GM19099 (cell line): ENCODE results near the gene BCL10.
A peak's percentile ranks its signal among the peaks of the same experiment; 100 is the strongest.

Source experiments
- POLR2A ChIP-seq: IDR thresholded peaks from 3 replicates; pipeline ENCODE4 v1.6.1; 2011; ENCODE audit warnings: low read depth; ENCODE audit not compliant: insufficient read length; ENCODE audit errors: extremely low read depth

Gene BCL10

DNA sequence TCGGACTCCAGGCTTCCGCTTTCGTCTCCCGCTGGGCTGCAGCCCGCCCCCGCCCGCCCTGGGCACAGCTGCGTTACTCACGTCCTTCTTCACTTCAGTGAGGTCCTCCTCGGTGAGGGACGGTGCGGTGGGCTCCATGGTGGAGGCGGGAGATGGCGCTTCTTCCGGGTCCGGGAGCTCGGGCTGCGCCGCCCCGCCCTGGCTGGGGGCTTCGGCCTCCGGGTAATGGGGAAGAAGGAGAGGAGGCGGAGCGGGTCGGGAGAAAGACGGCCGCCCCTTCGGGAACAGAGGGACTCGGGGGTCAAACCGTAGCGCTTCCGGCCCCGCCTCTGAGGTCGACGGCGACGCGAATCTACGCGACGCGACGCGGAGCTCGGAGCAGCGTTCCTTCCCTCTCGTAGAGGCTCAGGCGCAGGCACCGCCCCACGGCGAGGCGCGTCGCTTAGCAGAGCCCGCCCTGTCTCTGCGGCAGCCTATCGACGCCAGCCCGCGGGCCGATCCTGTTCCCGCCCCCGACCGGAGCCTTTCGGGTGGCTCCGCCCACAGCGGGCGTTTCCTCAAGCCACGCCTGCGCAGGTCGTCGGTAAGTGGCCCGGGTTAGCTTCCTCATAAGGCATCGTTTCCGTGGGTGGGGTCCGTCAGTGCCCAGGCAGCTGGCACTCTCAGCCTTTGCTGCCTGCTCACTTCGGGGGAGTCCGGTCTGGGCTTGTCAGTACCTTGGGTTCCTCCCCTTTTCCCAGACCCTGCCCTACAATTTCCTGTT, at the start of gene BCL10:
Gene BCL10 (minus strand): TSS at position 418 of the 763 bp plus-strand sequence. CDS start 280 bp downstream, at position 138.
- TF ChIP-seq POLR2A, result peak; percentile 82

DNA sequence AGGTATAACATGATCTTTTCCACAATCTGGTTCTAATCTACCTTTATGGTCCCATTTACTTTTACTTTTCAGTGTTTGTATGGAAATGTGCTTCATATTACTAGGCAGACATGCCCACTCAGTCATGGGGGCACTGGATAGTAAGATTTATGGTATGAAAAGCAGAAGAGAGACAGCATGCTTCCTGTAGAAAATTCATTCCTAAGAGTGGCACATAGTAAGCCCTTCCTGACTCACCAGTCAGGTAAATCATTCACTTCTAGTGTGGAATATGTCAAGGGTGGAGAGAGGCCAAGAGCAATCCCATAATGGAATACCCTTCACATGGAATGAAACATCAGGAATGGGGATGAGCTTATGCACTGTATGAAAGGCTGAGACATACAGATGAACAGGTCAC, 49.5 kb upstream of the BCL10 start:
- TF ChIP-seq POLR2A, result no peak

DNA sequence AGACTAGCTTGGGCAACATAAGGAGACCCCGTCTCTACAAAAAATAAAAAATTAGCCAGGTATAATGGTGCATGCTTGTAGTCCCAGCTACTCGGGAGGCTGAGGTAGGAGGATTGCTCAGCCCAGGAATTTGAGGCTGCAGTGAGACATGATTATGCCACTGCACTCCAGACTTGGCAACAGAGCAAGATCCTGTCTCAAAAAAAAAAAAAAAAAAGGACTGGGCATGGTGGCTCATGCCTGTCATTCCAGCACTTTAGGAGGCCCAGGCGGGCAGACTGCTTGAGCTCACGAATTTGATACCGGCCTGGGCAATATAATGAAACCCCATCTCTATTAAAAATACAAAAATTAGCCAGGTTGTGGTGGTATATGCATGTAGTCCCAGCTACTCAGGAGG, 47.3 kb upstream of the BCL10 start:
- TF ChIP-seq POLR2A, result no peak

DNA sequence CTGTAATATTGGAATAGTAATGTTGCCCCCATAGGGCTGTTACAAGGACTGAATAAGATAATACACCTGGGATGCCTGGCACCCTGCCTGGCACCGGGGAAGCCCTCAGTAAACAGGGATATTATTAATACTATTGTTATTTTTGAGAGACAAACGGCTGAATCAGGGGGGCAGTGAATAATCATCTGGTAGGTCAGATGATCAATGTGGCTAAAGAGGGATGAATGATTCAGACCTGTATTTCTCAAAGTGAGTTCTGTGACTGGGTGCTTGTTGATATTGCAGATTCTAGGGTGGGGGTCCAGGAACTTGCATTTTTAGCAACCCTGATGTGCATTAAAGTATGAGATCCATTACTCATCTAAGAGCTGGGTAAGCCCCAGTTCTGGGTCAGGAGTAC, 46.2 kb upstream of the BCL10 start:
- no peak for TF ChIP-seq POLR2A

DNA sequence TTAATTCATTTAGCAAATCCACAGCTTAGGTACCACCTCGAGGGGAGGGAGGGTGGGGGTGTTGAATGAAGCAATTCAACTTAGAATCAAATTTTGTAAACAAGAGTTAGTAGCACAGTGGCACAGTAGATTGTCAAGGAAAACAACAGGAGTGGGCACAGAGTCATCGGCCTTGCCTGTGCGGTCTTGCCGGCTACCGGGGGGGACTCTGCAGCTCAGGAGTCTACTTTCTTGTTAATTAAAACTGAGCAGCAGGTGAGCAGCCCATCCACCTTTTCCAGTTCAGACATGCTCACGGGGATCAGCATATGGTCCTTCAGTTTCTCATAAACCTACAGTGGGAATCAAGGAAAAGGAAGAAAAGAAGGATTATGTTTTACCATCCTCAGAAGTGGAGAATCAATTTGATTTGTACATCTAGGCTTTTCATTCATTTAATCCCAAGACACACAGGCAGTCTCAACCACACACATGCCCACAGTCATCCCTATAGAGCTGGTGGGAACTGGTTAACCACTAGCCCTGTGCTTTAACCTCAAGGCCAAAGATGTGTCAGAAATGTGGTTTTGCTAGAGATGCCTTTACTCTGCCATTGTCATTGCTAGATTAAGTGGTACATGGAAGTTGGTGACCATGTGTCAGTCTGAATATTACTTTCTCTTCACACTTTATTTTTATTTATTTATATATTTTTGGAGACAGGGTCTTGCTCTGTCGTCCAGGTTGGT, 45.0 kb upstream of the BCL10 start:
- no peak for TF ChIP-seq POLR2A

DNA sequence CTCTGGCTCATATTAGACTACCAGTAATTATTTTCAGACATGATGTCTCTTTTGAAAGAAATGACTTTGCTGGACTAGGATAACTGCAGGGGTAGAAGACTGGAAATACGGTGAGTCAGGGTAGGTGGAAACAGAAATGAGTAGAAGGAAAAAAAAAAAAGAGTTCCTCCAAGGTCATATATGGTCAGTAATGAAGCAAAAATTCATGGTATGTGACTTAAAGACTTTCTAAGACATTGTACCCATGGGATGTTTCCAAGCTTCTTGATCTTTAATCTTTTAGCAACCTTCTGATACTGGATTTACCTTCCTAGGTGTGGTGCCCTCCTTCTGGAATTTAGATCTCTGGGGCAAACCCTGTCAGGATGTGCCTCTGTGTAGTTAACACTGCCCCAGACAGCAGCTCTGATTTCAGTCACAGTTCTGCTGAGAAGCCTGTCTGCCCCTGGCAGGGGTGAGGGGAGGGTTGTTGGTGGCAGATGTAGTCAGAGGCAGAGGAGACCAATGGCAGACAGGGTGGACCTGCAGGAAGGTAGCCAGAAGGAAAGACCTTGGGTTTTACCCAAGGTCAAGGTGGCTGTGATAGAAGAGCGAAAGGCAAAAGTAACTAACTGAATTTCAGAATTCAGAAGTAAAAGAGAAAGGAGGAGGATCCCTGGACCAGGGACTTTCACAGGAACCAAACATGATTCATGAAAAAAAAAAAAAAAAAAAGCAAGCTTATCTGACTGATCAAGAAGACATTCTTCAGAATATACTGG, 44.1 kb upstream of the BCL10 start:
- no peak for TF ChIP-seq POLR2A

DNA sequence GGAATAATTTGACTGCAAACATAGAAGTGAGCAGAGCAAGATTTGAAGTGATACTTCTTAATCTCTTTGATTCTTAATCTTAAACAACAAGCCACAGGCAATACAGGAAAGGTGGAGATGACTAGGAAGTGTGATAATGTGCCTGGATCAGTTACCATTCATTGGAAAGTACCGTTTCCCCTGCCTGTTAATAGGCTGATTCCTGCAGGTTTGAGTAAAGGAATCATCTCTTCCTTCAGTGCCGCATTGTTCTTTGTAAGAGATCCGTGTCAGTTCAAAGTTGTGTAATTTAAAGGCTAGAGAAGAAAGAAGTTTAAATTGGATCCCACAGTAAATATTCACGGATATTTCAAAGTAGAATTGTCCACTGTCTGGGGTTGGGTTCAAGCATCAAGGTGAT, 43.5 kb upstream of the BCL10 start:
- no peak for TF ChIP-seq POLR2A

DNA sequence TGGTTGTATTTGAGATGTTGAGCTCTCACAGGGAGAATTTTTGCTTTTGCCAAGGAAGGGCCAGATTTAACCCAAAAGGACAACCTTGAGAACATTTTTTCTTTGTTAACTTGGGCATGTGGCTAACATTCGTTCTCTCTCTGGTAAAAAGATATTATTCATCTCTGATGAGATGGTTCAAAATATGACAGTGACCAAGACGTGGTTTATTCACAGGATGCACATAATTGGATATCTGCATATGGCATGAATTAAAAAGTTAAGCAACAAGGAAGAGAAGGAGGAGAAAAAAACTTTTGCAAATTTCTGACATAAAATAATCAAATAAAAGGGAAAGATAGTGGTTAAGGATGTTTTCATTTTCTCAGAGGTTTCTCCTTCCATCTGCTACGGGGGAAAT, 43.1 kb upstream of the BCL10 start:
- no peak for TF ChIP-seq POLR2A

DNA sequence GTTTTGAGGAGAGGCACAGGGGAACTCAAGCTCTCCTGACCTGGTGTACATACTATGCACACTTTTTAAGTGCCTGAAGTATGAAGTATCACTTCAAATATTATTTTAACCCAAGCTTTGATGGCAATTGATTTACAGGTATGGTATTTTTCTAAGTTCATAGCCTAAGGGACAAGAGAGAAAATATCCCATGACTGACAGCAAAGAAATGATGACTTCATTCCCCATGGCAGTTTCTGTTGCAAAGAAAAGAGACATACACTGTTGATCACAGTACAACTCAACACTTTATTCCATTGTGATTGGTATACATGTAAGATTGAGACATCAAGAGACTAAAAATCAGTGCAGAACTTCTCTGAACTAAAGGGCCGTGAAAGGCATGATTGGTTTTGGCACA, 41.8 kb upstream of the BCL10 start:
- TF ChIP-seq POLR2A, result no peak

DNA sequence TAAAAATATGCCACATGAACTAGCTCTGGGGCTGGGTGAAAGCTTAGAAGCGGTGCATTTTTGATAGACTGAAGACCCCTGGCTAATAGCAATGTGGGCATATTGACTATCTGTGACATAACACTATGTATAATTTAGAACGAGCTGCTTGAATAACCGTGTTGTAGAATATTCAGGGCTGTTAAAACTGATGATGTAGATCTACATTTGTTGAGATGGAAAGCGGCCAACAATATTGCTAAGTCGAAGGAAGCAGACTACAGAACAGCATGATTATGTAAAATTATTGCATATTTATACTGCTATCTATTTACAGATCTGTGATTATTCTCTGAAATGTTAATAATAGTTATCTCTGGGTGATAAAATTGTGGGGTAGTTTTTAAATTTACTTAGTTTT, 41.1 kb upstream of the BCL10 start:
- TF ChIP-seq POLR2A, result no peak

DNA sequence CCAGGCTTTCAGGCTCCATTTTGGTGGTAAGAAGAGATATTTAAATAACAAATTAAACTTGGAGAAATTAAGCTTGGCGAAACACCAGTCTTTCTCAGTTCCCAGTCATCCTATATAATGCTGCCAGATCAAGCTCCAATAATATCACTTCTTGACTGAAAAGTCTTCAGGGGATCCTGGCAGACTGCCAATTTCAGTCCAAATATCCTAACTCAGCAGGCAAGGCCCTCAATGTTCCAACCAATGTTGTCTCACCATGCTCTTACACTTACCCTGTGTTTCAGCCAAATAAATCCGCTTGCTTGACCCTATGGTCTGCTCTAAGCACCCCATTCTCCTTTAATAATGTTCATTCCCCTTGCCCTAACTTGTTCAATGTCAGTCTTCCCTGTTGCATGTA, 39.9 kb upstream of the BCL10 start:
- no peak for TF ChIP-seq POLR2A

DNA sequence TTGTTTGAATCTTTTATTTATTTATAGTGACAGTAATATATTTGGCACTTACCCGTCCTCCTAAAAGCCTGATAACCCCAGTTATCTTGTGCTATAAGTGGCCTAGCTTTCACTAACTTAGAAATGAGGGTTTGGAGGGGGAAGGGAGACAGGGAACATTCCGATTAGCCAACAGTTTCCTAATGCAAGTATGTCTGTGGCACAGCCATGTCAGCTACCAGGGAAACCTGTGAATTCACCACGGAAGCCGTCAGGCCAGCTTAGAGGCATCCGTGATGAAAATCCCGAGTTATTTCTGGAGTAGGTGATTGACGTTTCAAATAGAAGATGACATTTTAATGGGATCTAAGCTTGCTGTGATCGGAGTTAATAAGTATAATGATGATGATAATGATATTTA, 39.4 kb upstream of the BCL10 start:
- no peak for TF ChIP-seq POLR2A

DNA sequence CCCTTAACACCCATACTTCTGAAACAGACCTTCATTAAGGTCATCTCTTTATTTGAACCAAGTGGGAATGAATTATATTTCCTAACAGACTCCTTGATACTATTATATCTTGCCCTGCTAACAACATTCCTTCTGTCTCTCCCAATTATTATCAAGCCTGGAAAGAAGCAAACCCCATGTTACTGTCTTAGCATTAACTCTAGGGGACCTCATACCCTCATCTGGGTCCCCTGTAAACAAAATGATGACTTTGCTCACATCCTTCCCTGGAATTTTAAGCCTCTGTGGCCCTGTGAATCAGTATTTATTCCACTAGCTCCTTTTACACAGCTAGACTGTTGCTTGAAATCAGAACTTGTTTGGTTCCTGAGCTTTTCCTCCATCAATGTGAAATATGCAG, 38.3 kb upstream of the BCL10 start:
- TF ChIP-seq POLR2A, result no peak

DNA sequence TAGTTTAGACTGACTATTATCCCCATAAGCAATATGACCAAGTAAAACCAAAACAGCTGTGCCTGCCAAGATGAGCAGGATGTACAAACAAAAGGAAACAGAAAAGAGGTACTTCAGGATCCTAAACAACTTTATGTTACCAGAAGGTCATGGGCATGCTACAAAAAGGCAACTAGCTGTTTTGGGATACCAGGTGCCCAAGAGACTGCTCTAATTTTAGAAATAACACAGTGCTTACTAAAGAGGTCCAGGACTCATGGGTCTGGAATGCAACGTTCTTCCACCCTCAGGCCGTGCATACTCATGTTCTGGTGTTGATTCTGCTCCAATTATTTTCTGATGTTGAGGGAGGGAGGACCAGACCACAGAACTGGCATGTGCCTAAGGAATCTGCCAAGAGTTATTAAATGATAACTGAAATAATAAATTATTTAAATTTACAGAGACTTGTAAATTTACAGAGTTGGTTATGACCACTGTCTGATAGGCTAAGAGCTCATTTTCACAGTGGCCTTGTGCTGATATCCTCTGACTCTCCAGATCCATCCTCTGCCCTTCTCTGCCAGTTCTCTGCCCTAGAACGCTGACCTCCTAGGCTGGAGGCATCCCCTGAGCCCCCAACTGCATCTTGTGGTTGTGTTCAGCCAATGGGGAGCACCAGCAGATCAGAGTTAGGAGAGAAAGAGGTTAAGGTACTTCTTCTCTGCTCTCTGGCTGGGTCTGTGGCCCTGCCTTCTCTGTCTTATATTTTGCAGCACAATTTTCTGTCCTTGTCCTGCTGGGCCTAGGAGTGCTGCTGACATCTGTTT, 37.7 kb upstream of the BCL10 start:
- no peak for TF ChIP-seq POLR2A

DNA sequence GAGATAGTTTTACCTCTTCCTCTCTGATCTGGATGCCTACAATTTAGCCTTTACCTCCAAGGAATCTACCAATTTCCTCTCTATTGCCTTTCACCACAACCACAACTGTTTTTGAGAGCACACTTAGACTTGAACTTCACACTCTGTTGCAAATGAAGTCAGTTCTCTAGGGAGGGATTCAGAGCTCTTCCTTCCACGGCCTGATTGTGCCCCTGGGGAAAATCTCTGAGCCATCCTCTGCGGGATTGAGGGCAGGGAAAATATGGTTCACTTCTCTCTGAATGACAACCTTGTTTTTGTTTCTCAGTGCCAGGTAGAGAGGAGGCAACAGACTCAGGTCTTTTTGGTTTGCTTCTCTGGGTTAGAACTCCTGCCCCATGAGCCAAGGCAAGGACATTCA, 35.4 kb upstream of the BCL10 start:
- no peak for TF ChIP-seq POLR2A

DNA sequence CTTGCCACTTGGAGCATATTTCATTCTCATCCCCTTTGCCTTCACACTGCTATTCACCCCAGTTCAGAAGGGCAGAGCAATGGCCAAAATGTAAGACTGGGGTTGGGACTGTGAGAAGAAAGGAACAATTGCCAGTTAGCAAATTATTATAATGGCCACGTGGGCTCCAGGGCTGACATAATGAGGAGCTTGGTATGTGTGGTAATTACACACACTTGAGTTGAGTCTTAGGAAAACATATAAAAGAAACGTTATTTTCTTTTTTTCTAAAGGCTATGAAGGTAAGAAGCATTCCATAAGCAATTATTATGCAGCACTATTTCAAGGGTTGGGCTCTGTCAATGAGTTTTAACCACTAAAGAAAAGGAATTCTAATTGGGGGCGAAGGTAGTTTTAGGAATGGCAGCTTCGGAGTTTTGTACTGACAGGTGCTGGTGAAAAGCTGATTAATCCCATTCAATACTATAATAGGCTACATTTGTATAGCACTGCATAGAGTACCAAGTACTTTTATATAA, 32.5 kb upstream of the BCL10 start:
- no peak for TF ChIP-seq POLR2A
